Stimulated activated CD4-positive, alpha-beta T cell treated with anti-CD3 and anti-CD28 coated beads, Interleukin-2, amount 100 ng/mL, for 48 hours (primary cell): ENCODE measurements around the gene KRT86.

Experiments
- DNase-seq, 2 donors: peaks; one replicate each; pipeline ENCODE4 v3.0.0-alpha.2; 2020

The KRT86 gene

GRCh38 chr12:52274521-52275120, at the start of gene KRT86:
Gene KRT86, plus strand, starts transcription at chr12:52274645. Its CDS starts 27,272 bp downstream, at chr12:52301917.
- DNase-seq = no peak

DNA sequence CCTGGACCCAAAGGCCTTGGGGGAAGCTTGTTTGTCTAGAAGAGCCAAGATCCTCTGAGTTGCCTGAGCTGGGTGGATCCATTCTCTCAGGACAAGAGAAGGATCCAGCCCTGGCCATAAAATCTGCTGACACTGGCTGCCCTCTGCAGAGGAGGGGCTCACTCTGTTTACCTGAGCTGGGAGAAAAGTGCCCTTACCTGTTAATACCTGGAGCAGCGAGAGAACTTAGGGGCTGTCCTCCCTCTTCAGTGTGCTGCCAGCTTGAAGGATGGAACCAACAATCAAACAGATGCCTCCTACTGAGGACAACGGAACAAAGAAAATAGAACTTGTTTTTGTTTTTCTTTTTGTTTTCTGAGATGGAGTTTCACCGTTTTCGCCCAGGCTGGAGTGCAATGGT, 48.7 kb upstream of the KRT86 start:
- DNase-seq = no peak

GRCh38 chr12:52226446-52226845, 48.0 kb upstream of the KRT86 start:
- no peak for DNase-seq

DNA sequence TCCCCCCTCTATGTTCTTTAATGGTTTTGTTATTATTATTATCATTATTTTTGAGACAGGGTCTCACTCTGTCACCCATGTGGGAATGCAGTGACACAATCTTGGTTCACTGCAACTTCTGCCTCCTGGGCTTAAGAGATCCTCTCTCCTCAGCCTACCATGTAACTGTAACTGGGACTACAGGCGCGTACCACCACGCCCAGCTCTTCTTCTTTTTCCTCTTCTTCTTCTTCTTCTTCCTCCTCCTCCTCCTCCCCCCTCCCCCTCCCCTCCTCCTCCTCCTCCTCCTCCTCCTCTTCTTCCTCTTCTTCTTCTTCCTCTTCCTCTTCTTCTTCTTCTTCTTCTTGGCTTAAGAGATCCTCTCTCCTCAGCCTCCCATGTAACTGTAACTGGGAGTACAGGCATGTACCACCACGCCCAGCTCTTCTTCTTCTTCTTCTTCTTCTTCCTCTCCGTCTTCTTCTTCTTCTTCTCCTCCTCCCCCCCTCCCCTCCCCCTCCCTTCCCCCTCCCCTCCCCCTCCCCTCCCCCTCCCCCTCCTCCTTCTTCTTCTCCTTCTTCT, 46.8 kb upstream of the KRT86 start:
- DNase-seq = no peak

DNA sequence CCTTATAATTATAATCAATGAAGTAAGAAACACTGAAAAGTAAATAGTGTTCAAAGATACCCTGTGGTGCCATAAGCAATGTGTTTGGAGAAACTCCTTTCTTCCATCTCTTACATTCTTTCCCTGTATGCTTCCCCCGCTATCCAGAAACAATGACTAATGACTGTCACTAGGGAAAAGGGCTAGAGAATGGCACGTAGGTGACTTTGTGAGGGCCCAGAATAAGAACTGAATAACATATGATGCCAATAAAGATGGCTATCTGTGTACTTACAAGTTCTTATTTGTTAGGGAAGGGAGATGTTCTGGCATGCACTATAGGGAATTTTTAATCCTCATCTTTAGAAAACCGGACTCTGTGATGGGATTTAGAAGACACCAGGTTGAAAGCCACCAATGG, 46.1 kb upstream of the KRT86 start:
- DNase-seq = no peak

GRCh38 chr12:52228931-52229330, 45.5 kb upstream of the KRT86 start:
- DNase-seq = no peak

DNA sequence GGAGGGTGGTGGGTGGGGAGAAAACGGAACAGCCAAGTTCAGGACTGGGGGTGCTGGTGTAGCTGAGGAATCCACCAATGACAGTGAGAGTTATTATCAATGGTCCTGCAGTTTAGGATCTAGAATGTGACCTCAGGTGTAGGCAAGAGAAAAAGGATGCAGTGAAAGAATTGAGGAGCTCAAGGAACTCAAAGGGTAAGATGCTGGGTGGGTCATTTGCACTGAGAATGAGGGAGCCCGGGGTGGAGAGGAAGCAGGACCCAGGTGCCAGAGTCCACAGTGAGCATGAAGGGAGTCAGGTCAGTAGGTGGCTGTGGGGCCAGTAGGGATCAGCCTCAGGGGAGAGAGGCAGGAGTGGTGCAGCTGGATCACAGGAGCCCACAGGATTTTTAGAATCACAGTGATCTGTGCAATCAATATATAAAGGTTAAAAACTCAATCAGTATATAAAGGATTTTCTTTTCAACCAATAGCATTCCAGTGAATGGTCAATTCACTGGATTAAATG, 44.6 kb upstream of the KRT86 start:
- no peak for DNase-seq

DNA sequence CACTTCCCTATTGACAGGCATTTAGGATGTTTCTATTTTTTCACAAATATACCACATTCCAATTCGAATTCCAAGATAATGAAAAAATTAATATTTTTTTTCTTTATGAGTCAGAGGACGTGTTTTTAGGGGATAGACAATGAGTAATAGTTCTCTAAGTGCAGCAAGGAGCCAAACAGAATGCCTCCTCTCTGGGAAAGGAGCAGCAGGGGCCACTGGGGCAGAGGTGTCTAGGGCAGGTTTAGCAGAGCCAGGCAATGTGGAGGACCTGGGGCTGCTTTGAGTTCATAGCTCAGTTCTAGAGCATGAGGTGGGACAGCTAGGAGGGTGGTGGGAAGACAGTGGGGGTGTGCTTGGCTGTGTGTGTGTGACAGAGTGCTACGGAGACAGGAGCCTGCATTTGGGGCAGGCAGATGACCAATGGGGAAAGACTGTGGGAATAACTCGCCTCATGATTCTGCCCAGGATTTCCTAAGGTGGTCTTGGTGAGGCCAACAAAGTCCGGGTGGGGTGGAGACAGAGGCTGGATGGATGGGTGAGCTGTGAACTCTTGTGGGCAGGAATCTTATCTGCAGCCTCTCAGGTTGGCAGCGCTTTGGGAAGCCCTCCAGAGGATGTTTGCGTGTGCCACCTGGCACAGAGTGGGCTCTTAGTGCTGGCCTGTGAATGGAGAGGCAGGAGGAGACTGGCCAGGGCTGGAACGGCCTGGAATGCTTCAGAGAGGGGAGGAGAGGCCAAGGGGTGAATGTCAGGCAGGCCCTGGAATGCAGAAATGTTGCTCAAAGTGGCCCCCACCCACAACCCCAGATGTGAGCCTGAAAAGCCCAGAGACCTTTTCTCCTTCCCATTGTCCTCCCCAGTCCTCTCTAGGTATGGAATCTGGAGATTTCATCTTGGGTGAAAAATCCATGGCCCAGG, 43.8 kb upstream of the KRT86 start:
- DNase-seq = no peak

DNA sequence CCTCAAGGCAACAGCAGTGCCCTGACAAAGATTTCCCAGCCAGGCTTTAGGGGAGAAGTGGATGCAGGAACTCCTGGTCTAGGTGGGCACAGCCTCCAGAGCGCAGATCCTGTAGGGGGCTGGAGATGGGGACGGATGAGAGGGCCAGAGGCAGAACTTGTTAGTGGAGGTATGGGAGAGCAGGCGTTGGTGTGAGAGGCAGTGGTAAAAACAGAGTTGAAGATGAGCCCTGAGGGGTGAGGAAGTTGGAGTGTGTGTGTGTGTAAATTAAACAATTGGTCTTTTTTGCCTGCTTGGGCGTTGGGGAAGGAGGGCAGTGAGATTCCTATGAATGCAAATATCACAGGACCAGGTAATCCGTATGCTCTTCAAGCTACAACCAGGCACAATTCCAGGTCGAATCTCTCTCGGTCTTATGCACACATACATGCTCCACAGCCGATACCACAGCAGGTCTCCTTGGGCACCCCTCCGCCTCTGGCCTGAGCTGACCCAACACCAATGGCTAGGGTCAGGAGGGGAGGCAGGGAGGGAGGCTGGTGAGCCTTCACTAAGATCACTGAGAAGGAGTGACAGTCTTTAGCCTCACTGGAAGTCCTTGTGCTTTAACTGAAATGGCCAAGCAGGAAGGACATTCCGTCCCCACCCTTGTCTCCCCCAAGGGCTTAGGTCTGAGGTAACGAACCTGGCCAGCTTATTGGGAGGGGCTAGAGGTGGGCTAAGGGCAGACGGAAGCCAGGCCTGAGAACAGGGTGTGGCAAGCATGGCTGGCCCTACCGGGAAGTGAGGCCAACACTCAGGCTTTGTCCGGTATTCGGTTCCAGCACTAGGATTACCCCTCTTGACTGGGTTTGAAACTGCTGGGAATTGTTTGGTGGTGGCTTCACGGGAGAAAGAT, 42.9 kb upstream of the KRT86 start:
- DNase-seq = no peak

DNA sequence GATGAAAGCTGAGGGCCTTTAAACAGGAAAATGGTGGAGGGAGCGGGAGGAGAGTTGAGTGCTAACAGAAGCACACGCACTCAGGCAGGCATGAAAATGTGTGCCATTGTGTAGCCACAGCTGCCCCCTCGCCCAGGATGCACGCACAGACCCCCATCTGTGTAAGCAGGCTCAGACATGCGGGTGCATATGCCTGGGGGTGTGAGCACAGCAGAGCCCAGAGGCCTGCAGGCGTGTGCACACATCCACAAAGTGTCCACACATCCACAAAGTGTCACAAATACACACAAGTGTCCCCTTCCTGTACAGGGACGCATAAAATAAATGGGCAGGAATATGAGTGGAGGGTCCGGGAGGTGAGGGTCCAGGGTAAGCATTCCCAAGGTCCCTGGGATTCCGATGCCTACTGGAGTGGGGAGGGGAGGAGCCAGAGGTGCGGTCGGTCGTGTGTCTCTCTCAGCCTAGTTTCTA, 42.2 kb upstream of the KRT86 start:
- no peak for DNase-seq

- DNase-seq = no peak
These were observed 41.6 kb upstream of the KRT86 start, which contains the start of gene KRT7 for GRCh38 chr12:52232674-52233461. Gene KRT7, plus strand, starts transcription at chr12:52233243. Its CDS starts 54 bp downstream, at chr12:52233297.

GRCh38 chr12:52233462-52234207, 40.8 kb upstream of the KRT86 start:
- DNase-seq = no peak

- no peak for DNase-seq
These were observed 40.1 kb upstream of the KRT86 start for GRCh38 chr12:52234223-52234810.

GRCh38 chr12:52235001-52235764, 39.3 kb upstream of the KRT86 start:
- no peak for DNase-seq

DNA sequence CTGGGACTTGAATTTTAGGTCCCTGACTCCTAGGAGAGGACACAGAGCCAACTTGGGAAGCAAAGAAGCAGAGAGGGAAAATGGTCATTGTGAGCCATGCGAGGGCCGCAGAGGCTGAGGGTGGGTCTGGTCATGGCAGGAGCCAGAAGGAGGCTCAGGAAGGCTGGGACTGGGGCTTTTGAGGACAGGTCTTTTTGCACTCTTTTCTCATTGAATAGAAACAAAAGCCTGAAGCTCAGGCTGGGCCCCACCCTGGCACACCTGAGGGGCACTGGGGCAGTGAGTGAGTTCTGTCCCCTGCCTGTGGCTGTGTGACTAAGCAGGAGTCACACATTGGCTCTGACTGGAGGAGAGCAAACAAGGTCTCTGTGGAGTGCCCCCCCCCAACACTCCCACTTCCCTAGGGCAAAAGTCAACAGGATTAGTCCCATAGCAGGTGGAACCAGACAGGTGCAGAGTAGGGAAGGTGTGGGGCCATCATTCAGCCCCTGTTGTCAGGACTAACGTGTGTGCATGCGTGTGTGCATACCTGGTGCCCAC, 38.6 kb upstream of the KRT86 start:
- no peak for DNase-seq

- no peak for DNase-seq
These were observed 37.9 kb upstream of the KRT86 start for GRCh38 chr12:52236386-52237050.

DNA sequence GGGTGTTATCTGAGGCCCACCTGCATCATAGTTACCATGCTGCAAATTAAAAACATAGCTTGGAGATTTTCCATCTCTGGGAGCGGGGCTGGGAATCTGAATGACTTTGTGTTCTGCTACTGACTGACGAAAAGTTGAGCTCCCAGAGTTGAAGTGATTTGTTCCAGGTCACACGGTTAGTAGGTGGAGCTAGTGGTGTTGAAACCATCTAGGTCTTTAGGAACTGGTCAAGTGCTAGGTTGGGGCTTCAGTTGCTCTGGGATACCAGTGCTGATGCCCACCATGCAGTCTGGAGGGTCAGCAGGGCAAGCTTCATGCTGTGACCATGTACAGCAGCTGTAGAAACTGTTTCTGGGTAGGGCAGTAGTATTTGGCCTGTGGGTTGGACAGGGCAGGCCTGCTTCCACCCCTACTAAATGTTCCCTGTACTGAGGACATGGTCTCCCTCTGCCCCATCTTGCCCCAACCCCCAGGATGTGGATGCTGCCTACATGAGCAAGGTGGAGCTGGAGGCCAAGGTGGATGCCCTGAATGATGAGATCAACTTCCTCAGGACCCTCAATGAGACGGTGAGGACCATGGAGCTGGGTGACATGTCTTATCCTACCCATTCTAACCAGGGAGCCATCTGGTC, 36.1 kb upstream of the KRT86 start:
- no peak for DNase-seq

DNA sequence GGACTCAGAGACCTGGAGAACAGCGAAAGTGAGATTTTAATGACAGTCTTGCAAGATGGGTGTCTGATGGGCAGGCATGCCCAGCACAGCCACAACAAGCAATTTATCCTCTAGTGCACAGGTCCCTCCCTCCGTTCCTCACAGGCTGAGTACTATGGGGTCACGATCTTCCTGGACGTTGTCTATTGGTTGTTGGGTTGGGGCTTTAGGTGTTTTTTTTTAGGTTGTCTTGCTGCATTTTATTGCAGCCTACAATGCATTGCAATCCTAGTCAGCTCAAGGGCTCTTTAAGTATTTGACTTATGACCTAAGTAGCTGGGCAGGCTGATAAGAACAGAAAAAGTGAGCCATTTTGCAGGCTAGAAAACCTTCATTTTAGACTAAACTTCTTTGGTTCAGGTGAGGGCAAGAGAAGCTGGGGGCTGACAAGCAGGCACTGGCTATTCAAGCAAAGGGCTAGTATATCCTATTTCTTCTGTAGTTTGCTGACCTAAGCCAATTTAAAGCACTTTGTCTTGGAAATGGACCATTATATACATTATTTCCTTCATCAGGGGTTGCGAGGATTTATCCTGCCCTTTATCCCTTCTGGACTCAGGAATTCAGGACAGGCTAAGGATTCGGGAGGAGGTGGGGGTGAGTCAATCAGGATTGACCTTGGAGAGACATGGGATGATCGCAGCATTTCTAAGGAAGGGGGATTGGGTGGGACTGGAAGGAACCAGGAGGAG, 35.4 kb upstream of the KRT86 start:
- DNase-seq = no peak
